ENCODE measurements around the gene ZAP70.

GRCh38 chr2:97670471-97670870 lies 42.9 kb upstream of the ZAP70 start:
- TF ChIP-seq CBFB (CRISPR knock-in tag; IDR thresholded peaks at IDR 0.05) (no peak), CTCF (CRISPR knock-in tag; IDR thresholded peaks at IDR 0.05) (no peak), ZFP41 (CRISPR knock-in tag; IDR thresholded peaks at IDR 0.05; ENCODE audit: borderline replicate concordance) (no peak), MXD1 (CRISPR knock-in tag; IDR thresholded peaks at IDR 0.05) (no peak), YY1 (IDR thresholded peaks at IDR 0.05; ENCODE audit: insufficient read depth, insufficient replicate concordance, low read depth, low read length) (no peak), ETV5 (CRISPR knock-in tag; IDR thresholded peaks at IDR 0.05; ENCODE audit: borderline replicate concordance) (no peak)
